Caco-2 (cell line): ENCODE data around the gene CDYL2. TPM values are rescaled to one million over a fixed set of nuclear protein-coding genes. Genes with fewer than 3 reads are reported as not detected.

Source experiments
- BruUV-seq: library from RNA; stranded (reverse); fragments of 400-500 nt; replicated peaks from 2 replicates; lab custom pipeline; 2021; lab: Mats Ljungman, UMichigan
- CTCF ChIA-PET: fragments of 300-600 bp; sonication (Branson Sonifier 250); formaldehyde crosslinking; loops from one replicate; lab custom pipeline; 2022; ENCODE audit warnings: antibody characterized with exemption; lab: Charles Lee
- POLR2A ChIA-PET: fragments of 300-600 bp; sonication (Branson Sonifier 250); formaldehyde crosslinking; loops from one replicate; lab custom pipeline; 2022; ENCODE audit warnings: antibody characterized with exemption; lab: Charles Lee
- DNase-seq, 2 experiments: peaks; one replicate each; pipeline versions ENCODE4 v3.0.0 to v3.0.0-alpha.2; 2020 to 2022
- H3K27me3 ChIP-seq: replicated peaks from 2 replicates; pipeline ENCODE4 v1.6.0; 2011; ENCODE audit warnings: low read length; ENCODE audit not compliant: control insufficient read depth, insufficient read depth
- H3K36me3 ChIP-seq: 2 replicates; pipeline ENCODE4 v1.5.1; 2011; ENCODE audit warnings: low read length; ENCODE audit not compliant: control insufficient read depth, insufficient read depth
- H3K4me1 ChIP-seq: fragments of 250-450 bp; sonication (Bioruptor Pico); 2 replicates; pipeline ENCODE4 v1.5.1; 2020; ENCODE audit warnings: mild to moderate bottlenecking
- H3K4me3 ChIP-seq: 2 replicates; pipeline ENCODE4 v1.5.1; 2011; ENCODE audit warnings: low read depth, mild to moderate bottlenecking, control low read depth, low read length
- H3K9me3 ChIP-seq: fragments of 250-450 bp; sonication (Bioruptor Pico); 2 replicates; pipeline ENCODE4 v1.5.1; 2020; ENCODE audit warnings: mild to moderate bottlenecking, moderate library complexity
- H3K27ac Mint-ChIP-seq: one replicate; pipeline ENCODE4 v1.8.0; 2022; ENCODE audit warnings: mixed read lengths; ENCODE audit not compliant: unreplicated experiment
- H3K27me3 Mint-ChIP-seq: one replicate; pipeline ENCODE4 v1.8.0; 2022; ENCODE audit warnings: mixed read lengths; ENCODE audit not compliant: insufficient read depth, unreplicated experiment
- H3K36me3 Mint-ChIP-seq: one replicate; pipeline ENCODE4 v1.8.0; 2022; ENCODE audit warnings: mild to moderate bottlenecking, mixed read lengths; ENCODE audit not compliant: insufficient read depth, unreplicated experiment
- H3K4me1 Mint-ChIP-seq: one replicate; pipeline ENCODE4 v1.8.0; 2022; ENCODE audit warnings: low read depth, mixed read lengths; ENCODE audit not compliant: unreplicated experiment
- H3K4me3 Mint-ChIP-seq: one replicate; pipeline ENCODE4 v1.8.0; 2022; ENCODE audit warnings: mild to moderate bottlenecking, moderate library complexity, mixed read lengths; ENCODE audit not compliant: unreplicated experiment
- H3K9me3 Mint-ChIP-seq: one replicate; pipeline ENCODE4 v1.8.0; 2022; ENCODE audit warnings: mixed read lengths; ENCODE audit not compliant: unreplicated experiment
- intact Hi-C: fragments of 100-400 bp; cut with micrococcal nuclease; formaldehyde crosslinking; loops from one replicate; pipeline ENCODE4 v1.10.0; 2022; ENCODE audit not compliant: unreplicated experiment
- total RNA-seq: library from RNA; stranded (reverse); gene quantifications from 2 replicates; pipeline ENCODE4 v1.2.3, GENCODE V29; 2022
- TF ChIP-seq, protein P1 (sequence below), 2 experiments: fragments of 200-600 bp in 1 of 2; IDR thresholded peaks; 1 replicate in 1 of 2; 2 replicates in 1 of 2; pipeline versions ENCODE4 v1.5.1 to v1.8.0; 2011 to 2022; ENCODE audit warnings: antibody characterized with exemption in 1 of 2, control low read depth in 1 of 2, inconsistent platforms in 1 of 2, low read depth in 1 of 2, low read length in 1 of 2, mild to moderate bottlenecking in 1 of 2, moderate library complexity in 1 of 2; ENCODE audit not compliant: insufficient read depth in 1 of 2, severe bottlenecking in 1 of 2, unreplicated experiment in 1 of 2

CDYL2 gene
- total RNA-seq, 1 experiment from 2014 or later, result 1.8 TPM

DNA sequence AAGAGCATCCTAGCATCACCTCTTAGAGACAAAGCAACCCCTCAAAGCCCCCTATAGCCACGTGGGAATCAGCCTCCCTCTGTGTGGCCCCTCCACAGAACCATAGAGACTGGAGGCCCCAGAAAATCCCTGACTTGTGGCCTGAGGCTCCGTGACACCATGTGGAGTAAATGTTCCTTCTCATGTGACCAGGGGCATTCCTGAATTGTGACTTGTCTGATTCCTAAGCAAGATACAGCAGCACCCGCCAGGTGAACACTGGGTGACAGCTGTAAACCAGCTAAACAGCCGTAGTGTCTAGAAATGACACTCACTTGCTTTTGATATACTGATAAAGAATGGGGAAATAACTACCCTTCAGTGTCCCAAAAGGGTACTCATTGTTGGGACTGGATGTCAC, 184.6 kb downstream of the CDYL2 start:
- Mint-ChIP-seq H3K9me3 (peaks cover 17% of the 10 kb centered on the region), H3K27me3 (peaks cover 4% of the 10 kb centered on the region), H3K4me3 (peak overlapping the region; percentile 13), H3K4me1 (no peaks in the 10 kb centered on the region), H3K36me3 (no peaks in the 10 kb centered on the region), H3K27ac (no peak overlapping the region)
- intact Hi-C loops, result no loop called here
- Histone ChIP-seq H3K9me3 (peaks cover 10% of the 10 kb centered on the region; the same call in 1 of the 2 replicates), H3K36me3 (no peaks in the 10 kb centered on the region), H3K4me1 (peaks cover 6% of the 10 kb centered on the region; the same call in 1 of the 2 replicates), H3K4me3 (no peak overlapping the region), H3K27me3 (no peaks in the 10 kb centered on the region)
- TF ChIP-seq, protein P1, sequence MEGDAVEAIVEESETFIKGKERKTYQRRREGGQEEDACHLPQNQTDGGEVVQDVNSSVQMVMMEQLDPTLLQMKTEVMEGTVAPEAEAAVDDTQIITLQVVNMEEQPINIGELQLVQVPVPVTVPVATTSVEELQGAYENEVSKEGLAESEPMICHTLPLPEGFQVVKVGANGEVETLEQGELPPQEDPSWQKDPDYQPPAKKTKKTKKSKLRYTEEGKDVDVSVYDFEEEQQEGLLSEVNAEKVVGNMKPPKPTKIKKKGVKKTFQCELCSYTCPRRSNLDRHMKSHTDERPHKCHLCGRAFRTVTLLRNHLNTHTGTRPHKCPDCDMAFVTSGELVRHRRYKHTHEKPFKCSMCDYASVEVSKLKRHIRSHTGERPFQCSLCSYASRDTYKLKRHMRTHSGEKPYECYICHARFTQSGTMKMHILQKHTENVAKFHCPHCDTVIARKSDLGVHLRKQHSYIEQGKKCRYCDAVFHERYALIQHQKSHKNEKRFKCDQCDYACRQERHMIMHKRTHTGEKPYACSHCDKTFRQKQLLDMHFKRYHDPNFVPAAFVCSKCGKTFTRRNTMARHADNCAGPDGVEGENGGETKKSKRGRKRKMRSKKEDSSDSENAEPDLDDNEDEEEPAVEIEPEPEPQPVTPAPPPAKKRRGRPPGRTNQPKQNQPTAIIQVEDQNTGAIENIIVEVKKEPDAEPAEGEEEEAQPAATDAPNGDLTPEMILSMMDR (IDR thresholded peaks at IDR 0.05; ENCODE audit: insufficient read depth in 1 of 2, low read depth in 1 of 2, low read length in 1 of 2, severe bottlenecking in 1 of 2, unreplicated experiment in 1 of 2), result no peak
- POLR2A ChIA-PET, result no interaction called here
- no TSS peak for BruUV-seq
- CTCF ChIA-PET, result no interaction called here
- peak; percentile 50 to 70 for DNase-seq

DNA sequence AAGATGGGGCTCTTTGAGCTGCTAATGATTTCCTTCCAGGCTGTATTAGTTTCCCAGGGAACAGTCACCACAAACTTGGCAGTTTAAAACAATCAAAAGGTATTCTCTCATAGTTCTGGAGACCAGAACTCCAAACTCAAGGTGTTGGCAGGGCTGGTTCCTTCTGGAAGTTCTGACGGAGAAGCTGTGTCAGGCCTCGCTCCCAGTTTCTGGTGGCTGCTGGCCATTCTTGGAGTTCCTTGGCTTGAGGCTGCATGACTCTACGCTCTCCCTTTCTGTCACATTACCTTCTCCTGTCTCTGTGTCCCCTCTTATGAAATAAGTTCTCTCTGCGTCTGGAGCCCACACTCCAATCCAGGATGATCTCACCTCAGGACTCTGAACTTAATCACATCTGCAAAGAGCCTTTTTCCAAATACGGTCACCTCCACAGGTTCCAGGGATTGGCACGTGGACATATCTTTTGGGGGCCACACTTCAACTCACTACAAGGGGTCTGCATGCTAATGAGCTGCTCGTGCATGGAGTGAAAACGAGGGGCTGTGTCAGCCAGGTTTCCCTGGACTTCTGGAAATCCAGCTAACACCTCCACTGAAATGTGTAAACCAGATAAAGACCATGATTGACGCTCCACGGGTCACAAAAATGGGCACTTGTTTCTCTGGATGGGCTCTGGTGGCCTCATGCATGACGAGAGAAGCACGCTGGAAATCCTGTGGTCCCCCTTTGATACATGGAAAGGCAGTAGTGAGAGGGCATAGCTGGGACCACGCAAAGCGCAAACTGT, 185.3 kb downstream of the CDYL2 start:
- BruUV-seq, result no TSS peak
- H3K4me1 ChIP-seq, result peaks cover 11% of the 10 kb centered on the region
- intact Hi-C loops, result no loop called here
- no peak for DNase-seq
- no peak overlapping the region for H3K27ac Mint-ChIP-seq
- peaks cover 7% of the 10 kb centered on the region for H3K9me3 ChIP-seq
- no peaks in the 10 kb centered on the region for H3K27me3 Mint-ChIP-seq
- no peak overlapping the region for H3K4me3 Mint-ChIP-seq
- peaks cover 3% of the 10 kb centered on the region for H3K4me1 Mint-ChIP-seq
- POLR2A ChIA-PET, result no interaction called here
- peaks cover 1% of the 10 kb centered on the region for H3K36me3 Mint-ChIP-seq
- TF ChIP-seq, protein P1 (IDR thresholded peaks at IDR 0.05; ENCODE audit: insufficient read depth in 1 of 2, low read depth in 1 of 2, low read length in 1 of 2, severe bottlenecking in 1 of 2, unreplicated experiment in 1 of 2), result no peak
- H3K36me3 ChIP-seq, result no peaks in the 10 kb centered on the region
- CTCF ChIA-PET, result no interaction called here
- H3K27me3 ChIP-seq, result no peaks in the 10 kb centered on the region
- H3K9me3 Mint-ChIP-seq, result peaks cover 14% of the 10 kb centered on the region
- H3K4me3 ChIP-seq, result no peak overlapping the region

DNA sequence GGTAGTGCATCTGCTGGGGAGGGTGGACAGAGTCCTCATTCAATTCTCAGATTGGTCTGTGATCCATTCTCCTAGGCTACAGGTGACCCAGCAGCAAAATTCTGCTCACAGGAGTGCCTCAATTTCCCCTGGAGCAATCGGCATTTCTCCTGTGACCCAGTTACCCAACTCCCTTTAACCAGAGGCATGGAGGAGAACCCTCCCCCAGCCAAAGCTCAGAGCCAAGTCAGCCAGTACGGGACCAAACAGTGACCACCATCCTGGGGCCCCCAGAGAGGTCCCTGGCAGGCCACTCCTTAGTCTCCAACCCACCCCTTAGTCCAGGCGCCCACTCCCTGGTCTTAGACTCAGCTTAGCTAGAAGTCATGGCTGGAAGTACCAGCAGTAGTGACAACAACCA, 188.0 kb downstream of the CDYL2 start:
- Mint-ChIP-seq H3K27me3 (no peaks in the 10 kb centered on the region), H3K27ac (no peak overlapping the region), H3K4me3 (no peak overlapping the region), H3K36me3 (peaks cover 6% of the 10 kb centered on the region), H3K4me1 (peaks cover 10% of the 10 kb centered on the region), H3K9me3 (peaks cover 21% of the 10 kb centered on the region)
- ChIA-PET POLR2A (no interaction called here), CTCF (no interaction called here)
- TF ChIP-seq, protein P1 (IDR thresholded peaks at IDR 0.05; ENCODE audit: insufficient read depth in 1 of 2, low read depth in 1 of 2, low read length in 1 of 2, severe bottlenecking in 1 of 2, unreplicated experiment in 1 of 2), result no peak
- Histone ChIP-seq H3K4me1 (peaks cover 28% of the 10 kb centered on the region), H3K36me3 (no peaks in the 10 kb centered on the region), H3K4me3 (no peak overlapping the region), H3K9me3 (peaks cover 6% of the 10 kb centered on the region), H3K27me3 (no peaks in the 10 kb centered on the region)
- DNase-seq, result no peak
- intact Hi-C loops, result no loop called here
- no TSS peak for BruUV-seq
